GM21360 (cell line): Measurements from ENCODE around the gene SCGB3A1.

ENCODE experiments used
- ATAC-seq: cut with Tn5 transposase; IDR thresholded peaks from one replicate; pipeline ENCODE4 v1.9.1; 2021; ENCODE audit warnings: mild to moderate bottlenecking, moderate library complexity; ENCODE audit not compliant: unreplicated experiment

The SCGB3A1 gene

DNA sequence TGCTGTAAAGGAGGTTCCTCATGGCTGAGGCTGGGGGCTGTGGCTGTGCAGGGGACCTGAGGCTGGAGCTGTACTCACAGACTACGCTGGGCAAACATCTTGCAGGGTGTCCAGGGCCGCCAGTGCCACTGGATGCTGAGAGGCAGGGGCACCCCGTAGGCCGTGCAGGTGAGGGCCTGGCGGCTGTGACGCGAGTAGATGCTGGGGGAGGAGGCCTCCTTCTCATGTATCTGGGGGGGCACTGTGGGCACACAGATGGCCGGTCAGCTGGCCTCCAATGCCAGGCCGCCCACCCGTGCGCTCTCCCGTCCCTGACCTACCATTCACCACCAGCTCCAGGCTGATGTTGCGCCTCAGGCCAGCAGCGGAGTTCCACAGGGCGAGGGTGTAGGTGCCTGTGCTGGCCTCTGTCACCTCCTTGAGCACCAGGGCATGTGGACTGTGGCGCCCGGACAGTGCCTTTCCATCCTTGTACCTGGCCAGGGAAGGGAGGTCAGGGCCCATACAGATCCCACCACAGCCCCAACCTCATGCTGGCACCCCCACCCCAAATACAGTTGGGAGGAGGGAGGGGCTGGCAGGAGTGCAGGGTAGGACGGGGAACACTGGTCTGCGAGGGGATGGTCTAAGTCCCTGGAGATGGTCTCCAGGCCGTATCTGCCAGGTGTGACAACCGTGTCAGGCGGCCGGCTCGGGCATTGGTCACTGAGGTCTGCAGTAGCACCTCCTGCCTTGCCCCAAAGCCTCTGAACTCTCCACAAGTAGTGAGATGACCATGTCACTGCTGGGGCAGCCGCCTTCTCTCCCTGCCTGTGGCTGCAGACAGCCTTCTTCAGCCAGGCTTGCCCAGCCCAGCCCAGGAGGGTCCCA, 34.7 kb upstream of the SCGB3A1 start:
- ATAC-seq, result no peak

DNA sequence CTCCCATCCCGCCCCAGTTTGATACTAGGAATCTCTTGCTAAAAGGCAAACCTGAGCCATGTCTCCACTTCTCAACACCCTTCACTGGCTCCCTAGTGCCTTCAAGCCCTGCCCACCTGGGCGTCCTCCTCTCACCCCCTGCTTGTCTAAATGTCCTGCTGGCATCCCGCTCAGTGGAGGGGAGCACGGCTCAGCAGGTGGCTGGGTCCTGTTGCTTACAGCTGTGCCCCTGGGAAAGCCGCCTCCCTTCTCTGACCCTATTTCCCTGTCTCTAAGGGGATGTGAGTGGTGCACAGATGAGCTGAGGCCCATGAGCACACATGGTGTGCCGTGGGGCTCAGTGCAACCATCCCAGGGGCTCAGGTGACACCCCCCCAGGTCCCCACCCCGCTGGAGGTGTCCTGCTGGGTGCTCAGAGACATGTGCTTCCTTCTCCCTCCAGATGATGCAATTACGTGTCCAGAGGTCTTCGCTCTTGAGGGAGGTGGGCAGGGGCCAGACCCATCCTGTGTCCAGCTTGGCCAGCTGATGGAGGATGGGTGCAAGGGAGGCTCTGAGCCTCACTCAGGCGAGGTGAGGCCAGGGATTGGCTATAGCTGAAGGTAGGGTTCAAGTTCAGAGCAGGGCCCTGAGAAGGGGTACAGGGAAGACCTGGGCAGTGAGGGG, 34.0 kb upstream of the SCGB3A1 start:
- ATAC-seq, result no peak

DNA sequence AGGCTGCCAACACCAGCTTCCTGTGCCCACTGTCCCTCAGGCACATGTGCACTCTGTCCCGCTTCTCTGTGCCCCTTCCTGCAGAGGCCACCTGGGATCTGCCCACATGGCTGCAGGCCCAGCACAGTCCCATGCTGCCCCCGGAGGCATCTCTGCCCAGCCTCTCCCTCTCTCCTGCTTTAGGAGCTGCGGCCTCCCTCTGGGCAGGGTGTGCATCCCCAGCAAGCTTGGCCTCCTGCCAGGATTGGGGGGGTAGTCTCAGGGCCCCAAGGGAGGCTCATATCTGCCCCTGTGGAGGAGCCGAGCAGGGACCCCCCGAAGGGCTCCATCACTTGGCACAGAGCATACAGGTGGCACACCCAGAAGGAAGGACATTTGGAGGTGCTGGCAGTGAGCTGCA, 33.3 kb upstream of the SCGB3A1 start:
- ATAC-seq, result no peak

DNA sequence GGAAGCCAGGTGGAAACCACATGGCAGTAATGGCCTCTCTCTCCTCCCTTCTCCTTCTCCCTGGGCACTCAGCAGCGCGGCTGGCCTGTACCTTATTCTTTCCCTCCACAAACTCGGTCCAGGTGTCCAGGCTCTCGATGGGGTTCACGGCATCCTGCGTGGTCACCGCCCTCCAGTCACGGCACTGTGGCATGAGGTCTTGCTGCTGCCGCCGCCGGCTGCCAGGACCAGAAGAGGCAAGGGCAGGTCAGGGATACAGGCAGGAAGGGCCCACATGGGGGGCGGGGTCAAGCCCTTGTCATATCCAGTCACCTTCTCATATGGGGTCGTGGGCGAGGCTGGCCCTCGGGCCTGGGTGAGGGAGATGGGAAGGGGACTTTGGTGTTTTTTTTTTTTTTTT, 32.5 kb upstream of the SCGB3A1 start:
- no peak for ATAC-seq

DNA sequence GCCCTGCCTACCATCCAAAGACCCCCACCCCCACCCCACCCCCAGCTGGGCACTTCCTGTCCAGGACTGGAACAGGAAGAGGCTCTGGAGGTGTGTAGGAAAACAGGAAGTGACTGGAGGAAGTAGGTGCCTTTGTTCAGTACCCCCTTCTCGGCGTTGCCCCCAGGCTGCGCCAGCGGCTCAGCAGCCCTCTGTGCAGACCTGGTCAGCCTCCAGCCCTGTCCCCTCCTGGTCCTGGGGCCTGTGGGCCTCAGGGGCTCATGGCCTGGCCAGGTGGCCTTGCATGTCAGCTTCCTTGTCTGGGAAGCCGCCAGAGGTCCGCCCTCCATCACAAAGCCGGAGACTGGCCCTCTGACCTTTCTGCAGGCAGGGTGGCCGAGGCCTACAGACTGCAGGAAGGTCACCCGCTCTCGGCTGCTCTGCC, 32.1 kb upstream of the SCGB3A1 start:
- ATAC-seq, result no peak

DNA sequence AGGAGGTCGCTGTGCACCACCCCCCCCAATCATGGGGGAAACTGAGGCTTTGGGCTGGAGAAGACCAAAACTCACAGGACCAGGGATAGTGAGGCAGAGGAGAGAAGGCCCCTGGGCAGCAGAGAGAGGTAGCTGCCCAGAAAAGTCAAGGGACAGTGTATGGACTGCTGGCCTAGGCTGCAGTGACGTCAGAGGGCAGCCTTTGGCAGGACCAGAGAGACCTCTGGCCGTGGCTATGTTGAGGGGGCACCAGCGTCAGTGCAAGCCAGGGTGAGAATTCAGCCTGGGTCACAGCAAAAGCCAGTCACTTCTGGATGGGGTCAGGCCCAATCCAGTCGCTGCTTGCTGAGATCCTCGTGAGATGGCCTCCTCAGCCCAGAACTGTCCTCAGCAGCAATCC, 31.6 kb upstream of the SCGB3A1 start:
- ATAC-seq, result no peak

DNA sequence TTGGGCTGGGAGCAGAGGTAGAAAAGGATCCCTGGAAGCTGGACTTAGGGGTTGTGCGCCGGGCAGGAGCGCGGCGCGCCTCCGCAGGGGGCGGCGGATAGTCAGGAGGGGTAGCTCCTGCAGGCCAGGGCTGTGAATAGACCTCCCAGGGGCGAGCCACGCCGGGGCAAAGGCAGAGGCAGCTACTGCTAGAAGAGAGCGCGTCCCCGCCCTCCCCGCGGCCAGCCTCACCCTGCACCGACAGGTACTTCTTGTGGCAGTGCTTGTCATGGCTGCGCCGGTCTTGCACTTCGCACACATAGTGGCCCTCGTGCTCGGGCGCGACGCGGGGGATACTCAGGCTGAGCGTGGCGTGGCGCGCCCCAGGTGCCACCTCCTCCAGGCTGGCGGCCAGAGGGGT, 30.0 kb upstream of the SCGB3A1 start:
- no peak for ATAC-seq

DNA sequence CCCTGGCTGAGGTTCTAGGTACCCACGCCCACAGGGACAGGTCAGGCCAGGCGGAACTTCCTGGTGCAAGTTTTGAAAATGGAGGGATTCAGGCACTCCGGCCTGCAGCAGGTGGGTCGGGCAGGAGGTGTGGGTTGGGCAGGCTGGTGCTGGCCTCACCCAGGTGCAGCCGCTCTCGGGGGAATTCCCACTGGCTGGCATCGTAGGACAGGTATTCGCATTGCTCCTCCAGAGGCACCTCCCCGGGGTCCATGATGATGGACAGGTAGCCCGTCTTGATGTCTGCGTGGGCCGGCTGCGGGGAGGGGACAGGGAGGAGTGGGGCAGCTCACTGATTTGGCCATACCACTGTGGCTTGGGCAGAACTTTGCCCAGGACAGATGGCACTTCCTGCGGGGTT, 28.7 kb upstream of the SCGB3A1 start:
- no peak for ATAC-seq

DNA sequence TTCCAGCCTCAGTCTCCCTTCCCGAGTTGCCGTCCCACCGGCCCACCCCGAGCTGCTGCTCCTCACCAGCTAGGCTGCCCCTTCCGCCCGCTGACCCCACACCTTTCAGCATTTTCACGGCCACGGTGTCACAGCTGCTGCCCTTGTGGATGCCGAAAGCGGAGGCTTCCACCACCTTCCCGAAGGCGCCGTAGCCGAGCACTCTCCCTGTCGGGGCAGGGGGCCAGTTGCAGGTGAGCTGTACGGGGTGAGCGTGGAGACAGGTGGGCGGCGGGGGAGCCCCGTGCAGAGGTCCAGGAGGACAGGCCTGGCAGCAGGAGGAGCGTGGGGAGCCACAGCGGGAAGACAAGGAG, 28.2 kb upstream of the SCGB3A1 start:
- ATAC-seq, result no peak

DNA sequence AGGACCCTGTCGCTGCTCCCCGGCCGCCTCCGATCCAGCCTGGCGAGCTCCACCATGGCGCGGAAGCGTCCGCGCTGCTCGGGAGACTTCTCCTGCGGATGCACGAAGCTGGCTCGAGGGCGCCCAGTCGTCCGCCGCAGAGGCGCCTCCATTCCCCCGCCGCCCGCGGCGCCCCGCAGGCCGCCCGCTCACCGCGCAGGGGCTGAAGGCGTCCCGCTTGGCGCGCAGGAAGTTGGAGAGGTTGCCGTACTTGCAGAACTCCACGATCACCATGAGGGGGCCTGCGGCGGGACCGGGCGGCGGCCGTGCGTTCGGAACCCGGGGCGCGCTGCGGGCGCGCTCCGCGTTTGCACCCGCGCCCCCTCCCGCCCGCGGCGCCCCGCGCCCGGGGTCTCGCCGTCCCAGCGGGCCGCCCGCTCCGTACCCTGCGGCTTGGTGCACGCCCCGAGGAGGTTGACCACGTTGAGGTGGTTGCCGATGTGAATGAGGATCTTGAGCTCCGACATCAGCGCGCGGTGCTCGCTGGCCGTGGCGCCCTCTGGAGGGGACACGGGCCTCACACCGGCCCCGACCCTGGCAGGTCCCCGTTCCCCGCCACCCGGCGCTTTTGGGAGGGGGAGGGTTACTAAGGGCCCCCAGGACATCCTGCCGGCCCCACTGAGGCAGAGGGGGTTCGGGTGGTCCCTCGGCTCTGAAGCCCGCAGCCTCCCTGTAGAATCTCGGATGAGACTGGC, 27.7 kb upstream of the SCGB3A1 start:
- ATAC-seq, result peak; percentile 81

DNA sequence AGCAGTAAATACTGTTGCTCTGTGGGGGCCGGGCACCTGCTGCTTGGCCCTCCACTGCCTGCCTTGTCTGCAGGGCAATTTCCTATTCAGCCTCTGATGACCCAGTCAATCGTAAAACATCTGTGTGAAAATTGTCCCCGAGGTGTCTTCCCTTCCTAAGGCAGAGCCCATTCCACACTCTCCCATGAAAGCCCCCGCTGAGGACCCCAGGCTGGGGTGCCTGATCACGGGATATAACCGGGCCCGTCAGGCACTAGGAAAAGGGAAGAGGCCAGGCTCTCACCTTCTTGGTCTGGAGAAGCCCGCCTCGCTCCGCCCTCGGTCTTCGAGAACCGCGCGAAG, 27.2 kb upstream of the SCGB3A1 start:
- ATAC-seq, result no peak

DNA sequence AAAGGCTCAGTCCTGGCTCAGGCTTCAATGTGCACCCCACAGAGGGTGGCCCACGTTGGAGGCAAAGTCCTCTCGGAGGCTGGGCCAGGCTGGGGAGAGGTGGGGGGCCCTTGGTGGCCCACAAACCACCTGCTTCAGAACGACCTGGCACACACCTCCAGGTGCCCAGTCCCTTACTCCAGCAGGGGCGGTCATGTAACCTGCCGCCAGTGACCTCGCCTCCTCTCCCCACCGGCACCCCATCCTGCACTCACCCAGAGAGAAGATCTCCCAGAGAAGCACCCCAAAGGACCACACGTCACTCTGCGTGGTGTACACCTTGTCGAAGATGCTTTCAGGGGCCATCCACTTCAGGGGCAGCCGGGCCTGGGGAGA, 22.5 kb upstream of the SCGB3A1 start:
- ATAC-seq, result no peak

DNA sequence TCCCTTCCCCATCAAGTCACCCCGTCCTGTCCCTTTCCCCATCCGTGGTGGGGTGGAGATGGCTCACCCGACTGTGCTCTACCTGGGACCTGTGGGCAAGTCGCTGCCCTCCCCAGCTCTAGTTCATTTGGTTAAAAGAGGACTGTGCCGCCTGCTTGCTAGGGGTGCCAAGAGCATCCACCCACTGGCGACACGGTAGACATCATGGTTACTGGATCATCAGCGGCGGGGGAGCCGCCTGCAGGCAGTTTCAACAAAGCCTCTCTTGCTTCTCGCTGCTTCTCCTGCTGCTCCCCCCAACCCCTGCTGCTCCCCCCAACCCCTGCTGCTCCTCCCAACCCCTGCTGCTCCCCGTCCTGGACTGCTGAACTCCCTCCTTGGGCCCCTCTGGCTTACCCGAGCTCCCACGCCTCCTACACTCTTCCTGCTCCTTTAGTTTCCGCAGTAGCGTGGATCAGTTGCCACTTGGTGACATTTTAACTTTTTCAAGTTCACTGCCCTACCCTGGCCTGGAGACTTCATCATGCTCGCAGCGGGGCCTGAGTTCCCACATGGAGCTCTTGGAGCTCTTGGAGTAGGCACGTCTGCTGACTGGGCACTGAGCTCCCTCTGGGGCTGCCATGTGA, 22.0 kb upstream of the SCGB3A1 start:
- no peak for ATAC-seq

DNA sequence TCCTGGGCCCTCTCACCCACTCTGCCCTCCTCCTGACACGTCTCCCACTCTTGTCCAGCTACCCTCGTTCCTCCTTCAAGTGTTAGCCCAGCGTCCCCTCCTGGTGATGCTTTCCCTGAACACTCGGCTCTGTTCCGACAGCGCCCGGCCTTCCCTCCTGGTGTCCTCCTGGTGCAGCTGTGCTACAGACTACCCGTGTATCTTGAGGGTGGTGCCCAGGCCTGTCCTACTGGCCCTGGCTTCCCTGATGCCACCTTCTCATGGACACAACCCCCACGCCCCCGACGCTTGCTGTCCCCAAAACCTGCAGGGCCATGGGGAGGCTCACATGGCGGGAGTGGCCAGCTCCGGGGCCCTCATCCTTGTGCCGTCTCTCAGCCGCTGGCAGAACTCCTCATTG, 21.4 kb upstream of the SCGB3A1 start:
- no peak for ATAC-seq

DNA sequence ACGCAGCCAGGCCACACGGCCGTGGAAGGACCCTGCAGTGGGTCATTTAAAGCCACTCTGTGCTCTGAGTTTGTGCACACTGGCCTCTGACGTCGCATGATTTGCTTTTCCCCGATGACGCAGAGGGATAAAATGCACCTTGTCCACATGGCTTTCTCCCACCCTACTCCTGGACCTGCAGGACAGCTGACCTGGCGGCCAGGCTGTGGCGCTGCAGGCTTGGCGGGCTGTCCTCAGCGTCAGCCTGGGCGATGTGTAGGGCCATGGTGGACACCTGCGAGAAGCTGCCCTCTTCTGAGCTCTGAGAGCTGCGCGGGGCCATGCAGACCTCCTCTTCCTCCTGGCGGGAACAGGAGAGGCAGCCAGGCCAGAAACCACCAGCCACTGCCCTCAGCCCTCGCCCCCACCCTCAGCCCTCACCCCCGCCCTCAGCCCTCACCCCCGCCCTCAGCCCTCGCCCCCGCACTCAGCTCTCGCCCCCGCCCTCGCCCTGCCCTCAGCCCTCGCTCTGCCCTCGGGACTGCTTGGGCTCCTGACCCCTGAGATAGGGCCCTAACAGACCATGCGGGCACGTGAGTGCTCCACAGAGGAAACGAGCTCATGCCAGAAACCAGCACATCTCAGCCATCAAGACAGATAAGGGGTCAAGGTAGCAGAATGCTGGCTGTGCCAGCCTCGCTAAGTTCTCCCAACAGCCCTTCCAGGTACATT, 20.0 kb upstream of the SCGB3A1 start:
- no peak for ATAC-seq

DNA sequence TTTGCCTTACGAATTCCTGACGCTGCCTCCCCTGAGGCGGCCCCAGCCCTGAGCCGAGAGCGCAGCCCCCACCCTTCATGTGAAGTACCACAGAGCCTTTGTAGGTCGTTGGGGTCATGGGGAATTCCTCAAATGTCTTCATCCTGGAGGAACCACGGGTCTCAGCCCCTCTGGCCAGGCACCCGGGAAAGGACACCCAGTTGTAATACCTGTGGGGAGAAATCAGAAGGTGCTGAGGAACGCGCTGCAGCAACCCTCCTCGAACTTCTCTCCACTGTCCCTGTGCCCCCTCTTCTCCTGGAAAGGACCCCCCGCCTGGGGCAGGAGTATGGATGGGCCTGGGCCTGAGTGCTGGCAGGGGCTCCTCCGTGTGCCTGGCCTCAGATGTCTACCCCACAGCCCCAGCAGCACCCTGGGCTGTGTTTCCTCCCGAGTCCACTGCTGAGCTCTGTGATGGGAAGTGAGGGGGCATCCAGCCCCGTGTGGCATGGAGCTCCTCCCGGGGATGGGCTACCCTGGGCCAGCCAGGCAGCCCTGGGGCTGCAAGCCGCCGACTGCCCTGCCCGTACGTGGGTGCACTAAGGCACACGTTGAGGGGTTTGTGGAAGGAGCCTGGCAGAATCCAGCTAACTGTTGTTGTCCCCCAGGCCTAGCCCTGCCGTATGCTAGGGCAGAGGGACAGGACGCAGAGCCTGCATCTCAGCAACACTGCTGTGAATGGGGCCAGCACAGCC, 18.7 kb upstream of the SCGB3A1 start:
- no peak for ATAC-seq

DNA sequence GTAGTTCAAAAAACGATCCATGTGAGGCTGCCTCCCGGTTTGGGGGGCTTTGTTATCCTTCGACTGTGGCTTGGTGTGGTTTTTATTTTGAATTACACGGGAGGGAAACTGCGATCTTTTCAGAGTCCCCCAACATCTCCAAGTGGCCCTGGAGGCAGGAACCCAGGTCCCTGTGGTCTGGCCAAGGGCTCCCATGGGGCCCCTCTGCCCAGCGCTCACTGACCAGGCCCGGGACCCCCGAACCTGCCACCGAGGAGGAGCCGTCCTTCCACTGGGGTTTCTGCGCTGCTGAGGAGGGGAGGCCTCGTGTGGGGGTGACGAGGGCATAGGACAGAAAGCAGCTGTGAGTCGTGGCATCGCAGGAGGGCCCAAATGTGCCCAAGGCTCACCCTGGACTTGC, 18.1 kb upstream of the SCGB3A1 start:
- ATAC-seq, result no peak

DNA sequence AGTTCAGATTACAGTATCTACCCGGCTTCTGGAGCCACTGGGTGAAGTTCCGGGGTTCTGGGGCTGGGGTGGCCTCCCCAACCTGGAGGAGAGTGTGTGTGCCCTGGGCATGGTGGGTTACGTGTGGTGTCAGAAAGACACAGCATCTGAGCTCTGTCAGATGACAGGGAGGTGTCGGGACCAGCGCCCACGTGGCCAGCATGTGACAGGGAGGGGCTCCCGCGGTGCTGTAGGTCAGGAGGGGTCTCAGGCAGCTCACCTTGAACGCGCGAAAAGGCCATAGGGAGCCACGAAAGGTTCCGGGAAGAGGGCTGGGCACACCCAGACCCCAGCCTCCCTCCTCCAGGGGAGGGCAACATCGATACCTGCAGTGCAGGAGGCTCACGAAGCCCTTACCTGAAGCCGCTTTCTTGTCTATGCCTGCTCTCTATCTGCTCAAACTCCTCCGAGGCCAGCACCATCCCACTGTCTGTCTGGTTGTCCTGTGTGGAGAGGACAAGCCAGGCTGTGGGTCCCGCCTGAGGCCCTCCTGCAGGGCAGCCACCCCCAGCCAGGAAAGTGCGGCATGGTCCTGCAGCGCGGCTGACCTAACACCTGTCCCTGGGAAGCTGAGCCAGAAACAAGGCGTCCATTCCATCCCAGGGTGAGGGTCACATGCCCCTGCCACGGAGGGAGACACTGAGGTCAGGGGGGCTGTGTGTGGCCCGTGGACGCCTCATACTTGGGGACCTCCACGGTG, 17.4 kb upstream of the SCGB3A1 start:
- ATAC-seq, result no peak

DNA sequence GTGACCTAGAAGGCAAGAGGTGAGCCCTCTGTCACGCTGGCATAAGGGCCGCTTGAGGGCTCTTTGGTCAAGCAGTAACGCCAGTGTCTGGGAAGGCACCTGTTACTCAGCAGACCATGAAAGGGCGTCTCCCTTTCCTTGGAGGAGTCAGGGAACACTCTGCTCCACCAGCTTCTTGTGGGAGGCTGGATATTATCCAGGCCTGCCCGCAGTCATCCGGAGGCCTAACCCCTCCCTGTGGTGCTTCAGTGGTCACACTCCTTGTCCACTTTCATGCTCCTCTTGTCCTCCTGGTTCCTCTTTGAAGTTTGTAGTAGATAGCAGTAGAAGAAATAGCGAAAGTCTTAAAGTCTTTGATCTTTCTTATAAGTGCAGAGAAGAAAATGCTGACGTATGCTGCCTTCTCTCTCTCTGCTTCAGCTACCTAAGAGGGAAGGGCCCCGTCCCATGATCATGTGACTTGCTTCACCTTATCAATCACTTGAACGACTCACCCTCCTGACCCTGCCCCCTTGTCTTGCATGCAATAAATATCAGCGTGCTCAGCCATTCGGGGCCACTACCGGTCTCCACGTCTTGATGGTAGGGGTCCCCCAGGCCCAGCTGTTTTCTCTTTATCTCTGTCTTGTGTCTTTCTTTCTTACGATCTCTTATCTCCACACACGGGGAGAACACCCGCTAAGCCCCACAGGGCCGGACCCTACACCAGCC, 16.7 kb upstream of the SCGB3A1 start:
- no peak for ATAC-seq
